ENCODE data around the gene C5orf63. TPM values are rescaled to one million over a fixed set of nuclear protein-coding genes. Genes with fewer than 3 reads are reported as not detected.
"Not testable (repeated sequence)": the region's sequence is repeated elsewhere in the genome, so short reads cannot be mapped to it uniquely, and the experiment has no call there.

C5orf63 gene
- total RNA-seq, 1 donor from 2014 or later: 4.0 TPM

GRCh38 chr5:127023552-127024191 is 49.6 kb downstream of the C5orf63 start:
- H3K27me3 Mint-ChIP-seq (ENCODE audit: insufficient read depth); DNase-seq (ENCODE audit: low spot score); H3K9me3 Mint-ChIP-seq; H3K27ac Mint-ChIP-seq; H3K36me3 Mint-ChIP-seq (ENCODE audit: low read depth); H3K4me3 Mint-ChIP-seq; intact Hi-C loops (cut with micrococcal nuclease): not testable (repeated sequence)
- peaks cover 12% of the 10 kb centered on the region for H3K4me1 Mint-ChIP-seq (ENCODE audit: low read depth)

GRCh38 chr5:127022846-127023245 is 50.5 kb downstream of the C5orf63 start:
- Mint-ChIP-seq H3K4me3 (no peak overlapping the region), H3K36me3 (ENCODE audit: low read depth) (no peaks in the 10 kb centered on the region), H3K27ac (no peak overlapping the region), H3K4me1 (ENCODE audit: low read depth) (peaks cover 9% of the 10 kb centered on the region), H3K9me3 (no peaks in the 10 kb centered on the region), H3K27me3 (ENCODE audit: insufficient read depth) (peaks cover 3% of the 10 kb centered on the region)
- DNase-seq (ENCODE audit: low spot score): no peak
- intact Hi-C loops (cut with micrococcal nuclease): no loop called here

- DNase-seq (ENCODE audit: low spot score): no peak
- intact Hi-C loops (cut with micrococcal nuclease): no loop called here
- H3K9me3 Mint-ChIP-seq: no peaks in the 10 kb centered on the region
- H3K27ac Mint-ChIP-seq: no peak overlapping the region
- no peaks in the 10 kb centered on the region for H3K36me3 Mint-ChIP-seq (ENCODE audit: low read depth)
- H3K4me1 Mint-ChIP-seq (ENCODE audit: low read depth): peaks cover 4% of the 10 kb centered on the region
- no peaks in the 10 kb centered on the region for H3K27me3 Mint-ChIP-seq (ENCODE audit: insufficient read depth)
- H3K4me3 Mint-ChIP-seq: no peak overlapping the region
Measured at GRCh38 chr5:127019928-127020327, 53.4 kb downstream of the C5orf63 start.

DNA sequence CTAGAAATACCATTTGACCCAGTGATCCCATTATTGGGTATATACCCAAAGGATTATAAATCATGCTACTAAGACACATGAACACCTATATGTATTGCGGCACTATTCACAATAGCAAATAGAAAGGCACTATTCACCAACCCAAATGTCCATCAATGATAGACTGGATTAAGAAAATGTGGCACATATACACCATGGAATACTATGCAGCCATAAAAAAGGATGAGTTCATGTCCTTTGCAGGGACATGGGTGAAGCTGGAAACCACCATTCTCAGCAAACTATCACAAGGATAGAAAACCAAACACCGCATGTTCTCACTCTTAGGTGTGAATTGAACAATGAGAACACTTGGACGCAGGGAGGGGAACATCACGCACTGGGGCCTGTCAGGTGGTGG is 56.6 kb downstream of the C5orf63 start:
- H3K4me1 Mint-ChIP-seq (ENCODE audit: low read depth): peaks cover 16% of the 10 kb centered on the region
- H3K27ac Mint-ChIP-seq; DNase-seq (ENCODE audit: low spot score); H3K4me3 Mint-ChIP-seq; H3K27me3 Mint-ChIP-seq (ENCODE audit: insufficient read depth); H3K9me3 Mint-ChIP-seq; H3K36me3 Mint-ChIP-seq (ENCODE audit: low read depth); intact Hi-C loops (cut with micrococcal nuclease): not testable (repeated sequence)

- H3K4me1 Mint-ChIP-seq (ENCODE audit: low read depth): peaks cover 22% of the 10 kb centered on the region
- intact Hi-C loops (cut with micrococcal nuclease): no loop called here
- H3K27me3 Mint-ChIP-seq (ENCODE audit: insufficient read depth): no peaks in the 10 kb centered on the region
- no peak overlapping the region for H3K4me3 Mint-ChIP-seq
- no peak for DNase-seq (ENCODE audit: low spot score)
- H3K9me3 Mint-ChIP-seq: no peaks in the 10 kb centered on the region
- H3K27ac Mint-ChIP-seq: no peak overlapping the region
- H3K36me3 Mint-ChIP-seq (ENCODE audit: low read depth): no peaks in the 10 kb centered on the region
Measured at GRCh38 chr5:127015716-127016115, 57.6 kb downstream of the C5orf63 start.

DNA sequence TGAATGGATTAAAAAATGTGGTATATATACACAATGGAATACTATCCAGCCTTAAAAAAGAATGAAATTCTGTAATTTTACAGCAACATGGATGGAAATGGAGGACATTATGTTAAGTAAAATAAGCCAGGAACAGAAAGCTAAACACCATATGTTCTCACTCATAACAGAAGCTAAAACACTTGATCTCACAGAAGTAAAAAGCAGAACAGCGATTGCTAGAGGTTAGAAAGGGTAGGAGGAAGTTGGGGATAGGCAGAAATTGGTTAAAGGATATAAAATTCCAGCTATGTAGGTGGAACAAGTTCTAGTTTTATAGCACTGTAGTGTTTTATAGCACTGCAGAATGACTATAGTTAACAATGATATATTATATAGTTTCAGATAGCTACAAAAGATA is 58.7 kb downstream of the C5orf63 start:
- intact Hi-C loops (cut with micrococcal nuclease): loop anchor here (1.0 kb wide), 1 partner anchor 26 kb away; no protein-coding TSS in a partner anchor

DNA sequence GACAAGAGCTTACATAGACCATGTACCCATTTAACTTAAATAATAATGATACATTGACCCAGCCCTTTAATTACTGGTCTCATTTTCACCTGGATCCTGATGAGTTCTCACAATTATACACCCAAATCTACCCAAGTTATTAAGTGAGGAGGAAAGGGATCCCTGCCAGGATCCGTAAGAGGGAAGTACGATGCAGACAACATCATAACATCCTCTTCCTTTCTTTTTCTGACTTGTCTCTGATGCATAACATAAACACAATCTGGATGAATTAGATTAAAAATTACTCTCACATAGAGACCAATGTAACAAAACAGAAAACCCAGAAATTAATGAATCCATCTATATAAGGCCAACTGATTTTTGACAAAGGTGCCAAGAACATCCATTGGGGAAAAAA is 59.9 kb downstream of the C5orf63 start:
- Mint-ChIP-seq H3K36me3 (ENCODE audit: low read depth) (no peaks in the 10 kb centered on the region), H3K4me3 (no peak overlapping the region), H3K9me3 (peaks cover 4% of the 10 kb centered on the region), H3K27me3 (ENCODE audit: insufficient read depth) (no peaks in the 10 kb centered on the region), H3K4me1 (ENCODE audit: low read depth) (peaks cover 22% of the 10 kb centered on the region), H3K27ac (no peak overlapping the region)
- intact Hi-C loops (cut with micrococcal nuclease): no loop called here
- no peak for DNase-seq (ENCODE audit: low spot score)

More for the DNA sequence above, 58.7 kb downstream of the C5orf63 start:
- no peak overlapping the region for H3K27ac Mint-ChIP-seq
- peaks cover 22% of the 10 kb centered on the region for H3K4me1 Mint-ChIP-seq (ENCODE audit: low read depth)
- no peak overlapping the region for H3K4me3 Mint-ChIP-seq
- peaks cover 4% of the 10 kb centered on the region for H3K9me3 Mint-ChIP-seq
- H3K36me3 Mint-ChIP-seq (ENCODE audit: low read depth): no peaks in the 10 kb centered on the region
- no peaks in the 10 kb centered on the region for H3K27me3 Mint-ChIP-seq (ENCODE audit: insufficient read depth)
- no peak for DNase-seq (ENCODE audit: low spot score)

- no peaks in the 10 kb centered on the region for H3K36me3 Mint-ChIP-seq (ENCODE audit: low read depth)
- no peaks in the 10 kb centered on the region for H3K27me3 Mint-ChIP-seq (ENCODE audit: insufficient read depth)
- intact Hi-C loops (cut with micrococcal nuclease): no loop called here
- no peak overlapping the region for H3K4me3 Mint-ChIP-seq
- H3K4me1 Mint-ChIP-seq (ENCODE audit: low read depth): peaks cover 22% of the 10 kb centered on the region
- peaks cover 4% of the 10 kb centered on the region for H3K9me3 Mint-ChIP-seq
- no peak overlapping the region for H3K27ac Mint-ChIP-seq
- no peak for DNase-seq (ENCODE audit: low spot score)
Measured at GRCh38 chr5:127012916-127013315, 60.4 kb downstream of the C5orf63 start.

DNA sequence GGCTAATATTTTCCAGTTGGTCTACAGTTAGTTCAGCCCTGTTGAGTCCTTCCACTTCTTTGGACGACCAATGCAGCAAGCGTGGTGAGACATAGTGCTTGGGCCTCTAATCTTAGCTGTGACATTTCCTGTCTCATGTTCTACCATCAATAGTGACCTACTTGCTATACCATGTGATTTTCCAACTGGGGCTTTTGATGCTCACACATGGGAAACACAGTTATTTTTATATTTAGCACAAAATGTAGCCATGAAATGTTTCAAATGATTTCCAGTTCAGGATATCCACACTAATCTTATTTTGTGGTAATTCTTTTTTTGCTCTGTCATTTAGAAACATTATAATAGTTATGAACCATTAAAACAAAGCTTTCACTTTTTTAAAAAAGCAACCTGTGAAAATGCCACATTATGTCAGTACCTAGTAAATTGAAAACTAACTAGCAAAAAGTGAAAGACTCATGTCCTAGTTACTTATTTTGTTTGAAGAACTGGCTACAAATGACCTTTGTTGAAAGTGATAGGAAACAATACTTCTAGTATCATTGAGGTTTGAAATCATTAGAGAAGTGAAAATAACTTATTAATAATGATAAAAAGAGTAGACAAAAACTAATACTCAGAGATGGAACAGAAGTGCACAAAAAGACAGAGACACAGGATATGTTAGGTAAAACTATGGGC is 61.2 kb downstream of the C5orf63 start:
- H3K4me1 Mint-ChIP-seq (ENCODE audit: low read depth): peaks cover 22% of the 10 kb centered on the region
- DNase-seq (ENCODE audit: low spot score): no peak
- H3K36me3 Mint-ChIP-seq (ENCODE audit: low read depth): no peaks in the 10 kb centered on the region
- H3K27me3 Mint-ChIP-seq (ENCODE audit: insufficient read depth): no peaks in the 10 kb centered on the region
- intact Hi-C loops (cut with micrococcal nuclease): no loop called here
- no peak overlapping the region for H3K27ac Mint-ChIP-seq
- peaks cover 4% of the 10 kb centered on the region for H3K9me3 Mint-ChIP-seq
- no peak overlapping the region for H3K4me3 Mint-ChIP-seq

DNA sequence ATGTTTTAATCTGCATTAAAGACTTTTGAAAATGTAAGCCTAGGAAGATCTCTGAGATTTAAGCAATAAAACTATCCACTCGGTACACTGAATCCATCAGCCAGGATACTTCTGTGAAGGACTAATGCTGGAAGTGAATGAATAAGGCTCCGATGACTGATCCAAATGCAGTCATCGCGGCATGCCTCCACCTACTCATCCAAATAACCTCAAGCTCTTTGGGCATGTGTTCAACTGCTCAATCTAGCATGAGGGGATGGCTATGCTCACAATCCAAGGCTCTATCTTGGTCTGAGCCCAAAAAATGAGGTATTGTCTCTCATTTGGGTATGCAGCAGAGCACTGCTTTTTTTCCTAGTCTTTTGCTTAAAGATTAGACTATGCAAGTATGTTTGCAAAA is 62.1 kb downstream of the C5orf63 start:
- no peak for DNase-seq (ENCODE audit: low spot score)
- Mint-ChIP-seq H3K27ac (no peak overlapping the region), H3K27me3 (ENCODE audit: insufficient read depth) (no peaks in the 10 kb centered on the region), H3K4me1 (ENCODE audit: low read depth) (peaks cover 22% of the 10 kb centered on the region), H3K36me3 (ENCODE audit: low read depth) (no peaks in the 10 kb centered on the region), H3K9me3 (peaks cover 4% of the 10 kb centered on the region), H3K4me3 (no peak overlapping the region)
- intact Hi-C loops (cut with micrococcal nuclease): no loop called here

GRCh38 chr5:127010362-127010761 is 62.9 kb downstream of the C5orf63 start:
- intact Hi-C loops (cut with micrococcal nuclease): no loop called here
- H3K27me3 Mint-ChIP-seq (ENCODE audit: insufficient read depth): no peaks in the 10 kb centered on the region
- H3K4me3 Mint-ChIP-seq: no peak overlapping the region
- H3K4me1 Mint-ChIP-seq (ENCODE audit: low read depth): peaks cover 22% of the 10 kb centered on the region
- no peak for DNase-seq (ENCODE audit: low spot score)
- H3K36me3 Mint-ChIP-seq (ENCODE audit: low read depth): no peaks in the 10 kb centered on the region
- H3K9me3 Mint-ChIP-seq: peaks cover 4% of the 10 kb centered on the region
- no peak overlapping the region for H3K27ac Mint-ChIP-seq

DNA sequence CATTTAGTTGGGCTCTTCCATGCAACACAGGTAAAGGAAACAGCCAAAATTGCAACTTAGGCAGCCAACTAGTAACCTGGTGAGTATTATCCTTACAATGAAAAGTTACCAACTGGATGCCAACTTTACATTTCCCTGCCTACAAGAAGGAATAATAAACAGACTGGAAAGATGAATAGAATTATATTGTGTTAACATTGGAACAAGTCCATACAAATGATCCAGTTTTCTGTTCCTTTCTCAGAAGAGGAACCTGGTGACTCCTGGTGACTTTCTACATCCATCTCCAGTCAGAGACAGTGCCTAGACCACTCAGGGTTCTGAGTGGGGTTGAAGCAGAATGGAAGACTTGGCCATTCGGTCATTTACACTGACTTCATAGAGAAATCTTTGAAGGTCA is 63.5 kb downstream of the C5orf63 start:
- intact Hi-C loops (cut with micrococcal nuclease): no loop called here
- Mint-ChIP-seq H3K27ac (no peak overlapping the region), H3K4me3 (no peak overlapping the region), H3K27me3 (ENCODE audit: insufficient read depth) (no peaks in the 10 kb centered on the region), H3K36me3 (ENCODE audit: low read depth) (no peaks in the 10 kb centered on the region), H3K4me1 (ENCODE audit: low read depth) (peaks cover 18% of the 10 kb centered on the region), H3K9me3 (peaks cover 4% of the 10 kb centered on the region)
- DNase-seq (ENCODE audit: low spot score): no peak

DNA sequence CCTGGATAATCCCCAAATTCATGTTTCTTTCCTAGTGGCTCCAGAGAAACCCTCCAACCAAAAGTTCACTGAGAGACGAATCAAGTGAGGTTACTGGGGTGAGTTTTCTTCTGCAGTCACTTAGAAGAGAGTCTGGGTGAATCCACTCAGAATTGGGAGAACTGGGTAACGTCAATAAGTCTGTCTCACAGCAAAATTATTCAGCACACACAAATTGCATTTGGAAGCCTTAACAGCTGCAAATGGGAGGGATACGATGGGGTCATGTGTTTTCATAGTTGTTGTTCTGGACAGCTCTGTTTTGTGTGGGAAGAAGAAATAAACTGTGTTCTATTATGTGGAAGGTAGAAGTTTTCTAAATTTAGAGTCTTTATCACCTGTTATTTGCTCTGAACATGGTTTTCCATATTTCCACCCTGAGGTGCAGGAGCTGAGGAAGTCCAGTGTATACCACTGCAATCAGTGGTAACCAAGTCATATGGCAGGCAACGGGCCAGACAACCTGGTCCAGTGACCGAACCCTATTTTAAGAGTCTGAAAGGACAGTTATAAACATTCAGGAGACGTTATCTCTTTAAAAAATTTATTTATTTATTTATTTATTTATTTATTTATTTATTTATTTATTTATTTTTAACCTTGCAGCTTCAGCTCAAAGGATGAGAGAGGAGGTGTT is 64.9 kb downstream of the C5orf63 start:
- H3K27ac Mint-ChIP-seq: no peak overlapping the region
- DNase-seq (ENCODE audit: low spot score): no peak
- no peaks in the 10 kb centered on the region for H3K27me3 Mint-ChIP-seq (ENCODE audit: insufficient read depth)
- H3K4me1 Mint-ChIP-seq (ENCODE audit: low read depth): peaks cover 13% of the 10 kb centered on the region
- intact Hi-C loops (cut with micrococcal nuclease): no loop called here
- peaks cover 4% of the 10 kb centered on the region for H3K9me3 Mint-ChIP-seq
- no peaks in the 10 kb centered on the region for H3K36me3 Mint-ChIP-seq (ENCODE audit: low read depth)
- no peak overlapping the region for H3K4me3 Mint-ChIP-seq
